ENCODE data around the gene FAF1.

FAF1 gene

DNA sequence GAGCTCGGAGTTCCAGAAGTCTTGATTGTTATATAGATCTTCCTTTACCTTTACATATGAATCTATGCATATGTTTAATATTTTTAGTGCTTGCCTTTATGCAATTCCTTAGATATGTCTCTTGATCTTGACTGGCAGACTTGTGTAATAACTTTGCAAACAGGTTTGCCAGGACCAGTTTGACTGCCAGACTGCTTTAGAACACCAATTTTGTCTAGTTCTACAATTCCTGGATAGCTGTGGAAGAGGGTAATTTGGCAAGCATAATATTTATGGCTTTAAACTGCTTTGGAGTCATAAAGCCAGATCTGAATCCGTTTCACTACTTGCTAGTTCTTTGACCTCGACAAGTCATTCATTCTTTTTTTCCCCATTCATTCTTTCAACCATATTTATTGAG lies 250.0 kb downstream of the FAF1 start:
- Histone ChIP-seq H3K4me2 (ENCODE audit: low read length) (no peak overlapping the region), H3K9ac (ENCODE audit: low read length) (no peak overlapping the region), H3K36me3 (ENCODE audit: control insufficient read depth in 1 of 2, insufficient read depth in 2 of 2, low read length in 2 of 2) (no peaks in the 10 kb centered on the region), H3K79me1 (ENCODE audit: low read length) (no peaks in the 10 kb centered on the region), H3K27ac (ENCODE audit: low read depth, low read length) (no peak overlapping the region), H2BK120ac (ENCODE audit: insufficient read depth, low read length, poor library complexity) (no peak overlapping the region), H2BK12ac (ENCODE audit: low read length) (no peak overlapping the region), H3K9me3 (ENCODE audit: insufficient read depth, low read depth, low read length) (no peaks in the 10 kb centered on the region), H3K27me3 (ENCODE audit: insufficient read depth, low read length) (no peaks in the 10 kb centered on the region), H3K4me3 (ENCODE audit: low read depth, low read length) (no peak overlapping the region), H3K4me1 (ENCODE audit: control insufficient read depth in 1 of 2, insufficient read depth in 2 of 2, low read length in 2 of 2) (no peaks in the 10 kb centered on the region), H4K8ac (ENCODE audit: low read depth, low read length) (no peak overlapping the region), H3K14ac (ENCODE audit: low read length) (no peak overlapping the region), H4K12ac (ENCODE audit: low read depth, low read length) (no peak overlapping the region), H3K4ac (ENCODE audit: low read depth, low read length) (no peak overlapping the region), H2BK5ac (ENCODE audit: low read depth, low read length, poor library complexity) (no peak overlapping the region), H3K23ac (ENCODE audit: low read length) (no peak overlapping the region), H4K91ac (ENCODE audit: low read depth, low read length) (no peak overlapping the region), H2AK5ac (ENCODE audit: low read length) (no peak overlapping the region), H3K79me2 (ENCODE audit: control insufficient read depth, insufficient read depth, low read length, poor library complexity) (no peaks in the 10 kb centered on the region), H2AFZ (ENCODE audit: insufficient read depth, low read length, poor library complexity) (no peak overlapping the region), H3K18ac (ENCODE audit: low read length) (no peak overlapping the region)
- WGBS (ENCODE audit: extremely low coverage, insufficient coverage, insufficient read length): no CpG with 5 or more reads among the region's 3 CpGs
- DNase-seq: peak; percentile 70 to 90

GRCh38 chr1:50707824-50708223 lies 252.2 kb downstream of the FAF1 start:
- H4K12ac ChIP-seq (ENCODE audit: low read depth, low read length): no peak overlapping the region
- H3K18ac ChIP-seq (ENCODE audit: low read length): no peak overlapping the region
- no peaks in the 10 kb centered on the region for H3K4me1 ChIP-seq (ENCODE audit: control insufficient read depth in 1 of 2, insufficient read depth in 2 of 2, low read length in 2 of 2)
- H3K36me3 ChIP-seq (ENCODE audit: control insufficient read depth in 1 of 2, insufficient read depth in 2 of 2, low read length in 2 of 2): no peaks in the 10 kb centered on the region
- no peak overlapping the region for H3K9ac ChIP-seq (ENCODE audit: low read length)
- no peak overlapping the region for H4K91ac ChIP-seq (ENCODE audit: low read depth, low read length)
- H2BK120ac ChIP-seq (ENCODE audit: insufficient read depth, low read length, poor library complexity): no peak overlapping the region
- no peaks in the 10 kb centered on the region for H3K9me3 ChIP-seq (ENCODE audit: insufficient read depth, low read depth, low read length)
- no peak overlapping the region for H3K27ac ChIP-seq (ENCODE audit: low read depth, low read length)
- H4K8ac ChIP-seq (ENCODE audit: low read depth, low read length): no peak overlapping the region
- H2BK12ac ChIP-seq (ENCODE audit: low read length): no peak overlapping the region
- H2AFZ ChIP-seq (ENCODE audit: insufficient read depth, low read length, poor library complexity): no peak overlapping the region
- no peak overlapping the region for H2BK5ac ChIP-seq (ENCODE audit: low read depth, low read length, poor library complexity)
- H3K79me2 ChIP-seq (ENCODE audit: control insufficient read depth, insufficient read depth, low read length, poor library complexity): no peaks in the 10 kb centered on the region
- H3K79me1 ChIP-seq (ENCODE audit: low read length): no peaks in the 10 kb centered on the region
- no peak overlapping the region for H3K14ac ChIP-seq (ENCODE audit: low read length)
- H3K4me2 ChIP-seq (ENCODE audit: low read length): no peak overlapping the region
- no peaks in the 10 kb centered on the region for H3K27me3 ChIP-seq (ENCODE audit: insufficient read depth, low read length)
- no peak overlapping the region for H2AK5ac ChIP-seq (ENCODE audit: low read length)
- no peak overlapping the region for H3K23ac ChIP-seq (ENCODE audit: low read length)
- H3K4ac ChIP-seq (ENCODE audit: low read depth, low read length): no peak overlapping the region
- H3K4me3 ChIP-seq (ENCODE audit: low read depth, low read length): no peak overlapping the region
- no peak for DNase-seq
- WGBS (ENCODE audit: extremely low coverage, insufficient coverage, insufficient read length): no CpG with 5 or more reads among the region's 7 CpGs

DNA sequence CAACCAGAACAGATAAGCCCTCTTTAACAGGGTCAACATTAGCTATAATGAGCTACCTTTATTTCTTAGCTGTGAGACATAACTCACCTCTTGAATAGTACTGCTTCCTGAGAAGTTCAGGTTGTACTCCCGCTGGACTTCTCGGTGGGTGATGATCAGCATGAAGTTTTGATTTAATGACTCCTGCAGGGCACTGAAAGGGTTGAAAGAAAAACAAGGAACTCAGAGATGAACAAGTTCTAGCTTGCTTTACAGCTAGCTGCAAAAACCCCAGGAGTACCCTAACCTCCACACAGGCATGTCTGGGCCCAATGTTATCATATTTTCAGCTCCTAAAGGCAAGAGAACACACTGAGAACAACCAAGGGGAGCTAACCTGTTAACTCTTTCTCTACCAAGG lies 254.4 kb downstream of the FAF1 start:
- Histone ChIP-seq H3K79me2 (ENCODE audit: control insufficient read depth, insufficient read depth, low read length, poor library complexity) (no peaks in the 10 kb centered on the region), H4K8ac (ENCODE audit: low read depth, low read length) (no peak overlapping the region), H2AFZ (ENCODE audit: insufficient read depth, low read length, poor library complexity) (no peak overlapping the region), H3K27ac (ENCODE audit: low read depth, low read length) (no peak overlapping the region), H3K36me3 (ENCODE audit: control insufficient read depth in 1 of 2, insufficient read depth in 2 of 2, low read length in 2 of 2) (no peaks in the 10 kb centered on the region), H2BK12ac (ENCODE audit: low read length) (no peak overlapping the region), H2BK120ac (ENCODE audit: insufficient read depth, low read length, poor library complexity) (no peak overlapping the region), H4K12ac (ENCODE audit: low read depth, low read length) (no peak overlapping the region), H3K79me1 (ENCODE audit: low read length) (no peaks in the 10 kb centered on the region), H3K23ac (ENCODE audit: low read length) (no peak overlapping the region), H3K4me2 (ENCODE audit: low read length) (no peak overlapping the region), H3K4ac (ENCODE audit: low read depth, low read length) (no peak overlapping the region), H2BK5ac (ENCODE audit: low read depth, low read length, poor library complexity) (no peak overlapping the region), H3K14ac (ENCODE audit: low read length) (no peak overlapping the region), H3K9ac (ENCODE audit: low read length) (no peak overlapping the region), H3K9me3 (ENCODE audit: insufficient read depth, low read depth, low read length) (no peaks in the 10 kb centered on the region), H2AK5ac (ENCODE audit: low read length) (no peak overlapping the region), H4K91ac (ENCODE audit: low read depth, low read length) (no peak overlapping the region), H3K27me3 (ENCODE audit: insufficient read depth, low read length) (no peaks in the 10 kb centered on the region), H3K4me1 (ENCODE audit: control insufficient read depth in 1 of 2, insufficient read depth in 2 of 2, low read length in 2 of 2) (no peaks in the 10 kb centered on the region), H3K4me3 (ENCODE audit: low read depth, low read length) (no peak overlapping the region), H3K18ac (ENCODE audit: low read length) (no peak overlapping the region)
- no peak for DNase-seq
- WGBS (ENCODE audit: extremely low coverage, insufficient coverage, insufficient read length): no CpG with 5 or more reads among the region's 2 CpGs

DNA sequence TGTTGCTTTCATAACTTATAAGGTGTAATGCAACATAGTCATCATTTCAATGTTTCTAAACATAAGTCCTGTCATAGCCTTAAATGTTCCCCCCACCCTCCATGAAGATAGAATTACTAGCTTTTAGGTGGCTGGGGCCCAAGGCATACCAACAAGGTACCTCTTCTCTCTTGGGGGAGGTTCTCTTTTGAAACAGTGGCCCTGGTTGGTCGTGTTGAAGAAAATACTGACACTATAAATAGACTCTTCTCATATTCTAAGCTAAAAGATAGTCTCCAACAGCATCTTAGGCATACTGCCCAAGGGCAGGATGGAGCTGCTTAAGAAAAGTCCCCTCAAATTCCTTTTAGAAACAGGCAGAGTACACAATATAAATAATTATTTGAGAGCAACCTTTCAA lies 255.0 kb downstream of the FAF1 start:
- no CpG with 5 or more reads among the region's 1 CpG for WGBS (ENCODE audit: extremely low coverage, insufficient coverage, insufficient read length)
- no peak overlapping the region for H3K18ac ChIP-seq (ENCODE audit: low read length)
- H3K4ac ChIP-seq (ENCODE audit: low read depth, low read length): no peak overlapping the region
- no peaks in the 10 kb centered on the region for H3K9me3 ChIP-seq (ENCODE audit: insufficient read depth, low read depth, low read length)
- no peak overlapping the region for H2AK5ac ChIP-seq (ENCODE audit: low read length)
- no peak overlapping the region for H4K8ac ChIP-seq (ENCODE audit: low read depth, low read length)
- no peak overlapping the region for H3K14ac ChIP-seq (ENCODE audit: low read length)
- H3K4me1 ChIP-seq (ENCODE audit: control insufficient read depth in 1 of 2, insufficient read depth in 2 of 2, low read length in 2 of 2): no peaks in the 10 kb centered on the region
- H3K36me3 ChIP-seq (ENCODE audit: control insufficient read depth in 1 of 2, insufficient read depth in 2 of 2, low read length in 2 of 2): no peaks in the 10 kb centered on the region
- H3K27me3 ChIP-seq (ENCODE audit: insufficient read depth, low read length): no peaks in the 10 kb centered on the region
- no peak overlapping the region for H3K9ac ChIP-seq (ENCODE audit: low read length)
- no peaks in the 10 kb centered on the region for H3K79me2 ChIP-seq (ENCODE audit: control insufficient read depth, insufficient read depth, low read length, poor library complexity)
- no peak overlapping the region for H2BK120ac ChIP-seq (ENCODE audit: insufficient read depth, low read length, poor library complexity)
- no peak overlapping the region for H2AFZ ChIP-seq (ENCODE audit: insufficient read depth, low read length, poor library complexity)
- H3K23ac ChIP-seq (ENCODE audit: low read length): no peak overlapping the region
- H3K79me1 ChIP-seq (ENCODE audit: low read length): no peaks in the 10 kb centered on the region
- no peak overlapping the region for H2BK12ac ChIP-seq (ENCODE audit: low read length)
- DNase-seq: no peak
- no peak overlapping the region for H4K91ac ChIP-seq (ENCODE audit: low read depth, low read length)
- no peak overlapping the region for H4K12ac ChIP-seq (ENCODE audit: low read depth, low read length)
- H2BK5ac ChIP-seq (ENCODE audit: low read depth, low read length, poor library complexity): no peak overlapping the region
- no peak overlapping the region for H3K4me2 ChIP-seq (ENCODE audit: low read length)
- H3K27ac ChIP-seq (ENCODE audit: low read depth, low read length): no peak overlapping the region
- H3K4me3 ChIP-seq (ENCODE audit: low read depth, low read length): no peak overlapping the region
